NCI-H2081 treated with DMSO at 0.1 percent for 48 hours (cell line): Measurements from ENCODE around the gene CLHC1.

ENCODE experiments used
- DNase-seq: peaks from one replicate; lab custom pipeline; 2025; lab: John Stamatoyannopoulos, UW

The CLHC1 gene

GRCh38 chr2:55169359-55169758 is 62.7 kb downstream of the CLHC1 start:
- no peak for DNase-seq

DNA sequence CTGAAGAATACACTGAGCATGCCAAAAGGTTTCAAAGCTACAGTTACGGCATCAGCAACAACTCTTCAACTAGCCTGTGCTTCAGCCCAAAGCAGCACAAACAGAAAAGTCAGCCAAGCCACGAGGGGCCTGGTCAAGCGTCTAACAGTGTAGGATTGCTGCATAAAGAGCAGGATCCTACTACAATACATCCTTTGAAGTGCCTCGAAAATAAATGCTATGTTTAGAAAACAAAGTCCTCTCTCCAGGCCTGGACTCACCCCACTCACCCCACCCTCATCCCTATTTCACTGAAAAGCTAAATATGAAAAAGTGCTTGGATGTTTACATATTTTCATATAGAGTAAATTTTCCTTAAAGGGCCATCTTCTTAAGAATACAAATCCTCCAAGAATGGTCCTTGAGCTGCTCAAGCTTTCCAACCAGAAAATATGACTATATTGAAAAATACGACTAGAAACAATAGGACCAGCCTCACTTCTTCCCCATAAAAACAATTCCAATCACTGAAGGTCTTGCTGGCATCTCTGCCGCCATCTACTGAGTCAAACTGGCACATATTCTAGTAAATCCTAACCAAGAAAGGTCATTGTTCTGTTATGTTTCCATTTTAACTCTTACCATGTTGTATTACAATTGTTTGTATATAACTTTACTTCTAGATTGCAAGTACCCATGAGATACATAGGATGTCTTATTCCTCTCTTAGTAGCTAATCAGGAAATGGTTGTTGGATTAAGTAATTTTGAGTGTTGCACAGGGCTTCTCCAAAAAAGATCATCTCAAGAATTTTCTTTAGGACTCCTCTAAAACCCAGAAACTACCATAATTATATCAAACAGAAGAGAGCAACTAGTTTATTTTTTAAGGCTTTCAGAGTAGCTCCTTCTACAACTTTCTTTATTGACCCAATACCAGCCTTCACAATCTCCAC is 63.6 kb downstream of the CLHC1 start:
- peak; percentile 24 for DNase-seq

- DNase-seq = no peak
Measured at GRCh38 chr2:55165626-55166025, 66.5 kb downstream of the CLHC1 start.

GRCh38 chr2:55164534-55165480 is 67.3 kb downstream of the CLHC1 start:
- DNase-seq = no peak

DNA sequence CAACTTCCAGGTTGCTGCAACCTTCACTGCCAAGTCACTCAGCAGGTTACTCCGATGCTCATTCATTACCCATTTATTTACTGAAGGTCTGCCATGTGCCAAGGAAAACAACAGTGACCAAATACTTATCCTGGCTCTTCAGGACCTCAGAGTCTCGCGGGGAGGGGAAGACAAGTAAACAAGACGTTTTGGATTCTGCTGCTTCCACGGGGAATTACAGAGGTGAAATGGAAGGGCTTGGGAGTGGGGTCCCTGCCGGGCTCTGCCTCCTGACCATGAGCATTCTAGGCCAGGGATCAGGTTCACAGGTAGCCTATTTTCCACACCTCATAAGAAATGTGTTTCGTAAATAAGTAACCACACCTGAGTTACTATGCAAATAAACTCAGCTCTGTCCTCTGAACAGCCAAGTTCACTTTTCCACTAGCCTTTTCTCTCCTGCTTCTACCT is 68.1 kb downstream of the CLHC1 start:
- DNase-seq = no peak

GRCh38 chr2:55163274-55163721 is 68.8 kb downstream of the CLHC1 start:
- DNase-seq = no peak

DNA sequence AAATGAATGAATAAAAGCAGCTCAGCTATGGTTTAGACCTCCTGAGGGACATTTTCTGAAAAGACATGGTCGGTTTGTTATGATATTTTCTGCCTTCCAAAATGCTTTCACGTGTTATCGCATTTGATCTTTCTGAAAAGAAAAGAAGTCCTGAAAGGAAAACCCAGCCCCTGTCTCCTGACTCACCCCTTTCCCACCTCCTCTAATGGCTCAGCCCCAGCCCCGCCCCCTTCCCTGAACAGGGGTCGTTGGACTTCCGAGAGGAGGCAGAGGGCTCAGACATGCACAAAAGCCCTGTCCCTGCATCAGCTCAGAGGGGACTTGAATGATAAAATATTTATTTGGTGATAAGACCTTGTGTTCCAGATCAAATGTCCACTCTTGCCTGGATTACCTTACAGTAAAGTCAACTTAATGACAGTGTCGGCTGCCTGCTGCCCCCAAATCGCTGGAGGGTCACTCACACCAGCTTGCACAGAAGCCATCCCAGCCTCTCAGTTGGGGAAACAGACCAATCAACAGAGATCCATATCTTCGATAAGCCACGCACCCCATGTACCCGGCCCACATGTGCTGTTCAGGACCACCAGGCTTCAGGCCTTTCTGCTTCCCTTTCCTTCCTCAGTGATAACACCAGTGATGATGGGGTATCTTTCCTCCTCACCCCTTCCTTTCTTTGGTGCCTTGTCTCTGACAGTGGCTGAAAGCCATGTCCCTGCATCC is 69.6 kb downstream of the CLHC1 start:
- DNase-seq = no peak

DNA sequence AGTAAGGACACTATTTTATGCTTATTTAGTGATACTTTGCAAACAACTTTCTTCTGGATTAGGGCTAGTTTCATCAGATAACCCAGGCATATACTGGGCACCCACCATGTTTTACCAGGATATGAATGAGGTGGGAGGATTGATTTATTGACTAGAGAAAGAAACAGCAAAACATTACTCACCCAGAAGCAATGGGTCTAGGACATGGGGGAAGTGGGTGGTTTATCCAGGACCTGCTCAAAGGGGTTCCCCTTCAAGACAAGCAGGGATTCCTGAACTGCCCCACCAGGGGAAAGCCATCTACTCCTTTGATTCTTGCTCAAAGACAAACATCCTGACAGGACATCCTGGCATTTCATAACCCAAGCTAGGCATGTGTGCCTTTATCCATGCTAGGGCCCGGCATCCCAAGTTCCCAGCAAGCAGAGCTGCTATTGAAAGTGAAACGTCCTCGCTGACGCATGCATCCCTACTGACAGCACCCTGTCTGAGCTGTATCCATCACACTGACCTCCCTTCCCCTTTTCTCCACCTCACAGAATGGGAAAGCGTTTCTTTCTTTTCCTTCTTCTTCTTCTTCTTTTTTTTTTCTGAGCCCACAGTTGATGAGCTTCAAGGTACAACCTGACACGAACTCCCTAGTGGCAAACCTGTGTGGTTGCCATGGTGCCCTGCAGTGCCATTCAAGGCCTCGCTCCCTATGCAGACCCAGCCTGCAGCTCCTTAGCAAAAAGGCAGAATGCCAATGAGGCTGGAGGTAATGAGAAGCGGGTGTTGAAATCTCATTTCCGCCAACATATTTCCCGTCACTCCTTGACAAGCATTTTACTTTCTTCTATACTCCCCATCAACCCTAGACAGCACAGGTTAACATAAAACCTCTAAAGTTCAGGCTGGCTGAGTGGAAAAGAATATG is 70.5 kb downstream of the CLHC1 start:
- no peak for DNase-seq

GRCh38 chr2:55160422-55160821 is 71.7 kb downstream of the CLHC1 start:
- no peak for DNase-seq

GRCh38 chr2:55159752-55160151 is 72.3 kb downstream of the CLHC1 start:
- no peak for DNase-seq

DNA sequence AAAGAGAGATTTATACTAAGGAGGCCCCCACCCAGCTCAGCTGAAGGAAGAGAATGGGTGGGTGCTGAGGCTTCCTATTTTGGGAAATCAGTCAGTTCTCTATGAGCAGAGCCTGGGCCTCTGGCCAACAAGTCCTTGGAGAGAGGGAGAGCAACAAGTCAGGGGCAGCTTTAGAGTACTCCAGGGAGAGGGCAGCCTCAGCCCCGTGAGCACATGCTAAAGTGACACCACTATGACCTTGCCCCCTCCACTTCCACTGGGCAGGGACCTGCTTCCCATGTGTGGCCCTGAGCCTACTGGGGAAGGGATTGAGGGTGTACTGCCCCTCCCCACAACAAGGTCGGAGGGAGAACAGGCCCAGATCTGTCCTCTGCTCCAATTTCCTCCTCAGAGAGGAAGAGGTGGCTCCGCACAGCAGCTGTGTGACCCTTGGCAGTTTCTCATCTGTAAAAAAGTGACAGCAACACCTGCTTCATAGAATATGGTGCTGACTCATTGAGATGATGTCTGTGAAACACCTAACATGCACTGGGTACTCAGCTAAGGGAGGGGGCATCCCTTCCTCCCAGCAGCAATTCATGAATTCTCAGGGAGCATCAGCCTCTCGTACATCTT is 72.9 kb downstream of the CLHC1 start:
- no peak for DNase-seq

DNA sequence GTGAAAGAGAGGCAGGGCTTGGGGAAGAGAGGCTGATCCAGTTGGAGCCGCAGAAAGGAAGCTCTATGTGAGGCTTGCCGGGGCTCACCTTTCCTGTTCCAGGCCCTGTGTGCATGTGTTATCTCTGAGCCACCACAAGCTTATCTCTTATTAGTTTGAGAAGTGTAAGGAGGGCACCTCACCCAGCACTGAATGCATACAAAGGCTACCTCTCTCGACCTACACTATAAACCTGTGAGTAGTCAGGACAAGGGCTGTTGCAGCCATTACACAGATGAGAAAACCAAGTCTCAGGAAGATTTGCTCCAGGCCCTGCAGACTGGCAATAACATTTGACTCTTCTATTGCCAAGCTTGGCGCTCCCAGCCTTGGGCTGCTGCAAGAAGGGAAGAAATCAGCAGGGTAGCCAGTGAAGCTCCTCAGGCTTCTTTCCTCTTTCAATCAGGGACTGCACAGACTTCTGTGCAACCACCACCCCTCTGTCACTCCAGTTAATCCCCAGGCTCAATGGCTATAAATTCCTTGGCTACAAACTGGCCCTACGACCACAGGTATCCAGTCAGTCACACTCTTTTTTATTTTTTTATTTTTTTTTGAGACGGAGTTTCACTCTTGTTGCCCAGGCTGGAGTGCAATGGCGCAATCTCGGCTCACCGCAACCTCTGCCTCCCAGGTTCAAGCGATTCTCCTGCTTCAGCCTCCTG is 73.8 kb downstream of the CLHC1 start:
- no peak for DNase-seq

GRCh38 chr2:55157474-55157884 is 74.6 kb downstream of the CLHC1 start:
- no peak for DNase-seq

- DNase-seq = no peak
Measured at GRCh38 chr2:55156984-55157383, 75.1 kb downstream of the CLHC1 start.

DNA sequence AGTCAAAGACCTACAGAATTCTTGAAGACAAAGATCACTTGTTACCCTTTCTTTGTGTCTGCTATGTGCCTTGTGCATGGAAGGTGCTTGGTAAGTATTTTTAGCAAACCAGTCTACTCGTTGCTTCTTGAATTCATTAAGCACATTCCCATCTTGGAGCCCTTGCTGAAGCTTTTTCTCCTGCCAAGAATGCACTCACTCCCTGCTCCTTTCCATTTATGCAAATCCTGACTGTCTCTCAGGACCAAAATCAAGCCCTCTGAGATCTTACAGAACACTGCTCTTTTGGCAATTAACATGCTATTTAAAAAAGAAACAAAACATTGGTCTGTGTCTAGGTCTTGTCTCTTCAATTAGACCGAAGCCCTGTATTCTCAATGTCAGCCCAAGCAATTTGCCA is 75.8 kb downstream of the CLHC1 start:
- DNase-seq = no peak

DNA sequence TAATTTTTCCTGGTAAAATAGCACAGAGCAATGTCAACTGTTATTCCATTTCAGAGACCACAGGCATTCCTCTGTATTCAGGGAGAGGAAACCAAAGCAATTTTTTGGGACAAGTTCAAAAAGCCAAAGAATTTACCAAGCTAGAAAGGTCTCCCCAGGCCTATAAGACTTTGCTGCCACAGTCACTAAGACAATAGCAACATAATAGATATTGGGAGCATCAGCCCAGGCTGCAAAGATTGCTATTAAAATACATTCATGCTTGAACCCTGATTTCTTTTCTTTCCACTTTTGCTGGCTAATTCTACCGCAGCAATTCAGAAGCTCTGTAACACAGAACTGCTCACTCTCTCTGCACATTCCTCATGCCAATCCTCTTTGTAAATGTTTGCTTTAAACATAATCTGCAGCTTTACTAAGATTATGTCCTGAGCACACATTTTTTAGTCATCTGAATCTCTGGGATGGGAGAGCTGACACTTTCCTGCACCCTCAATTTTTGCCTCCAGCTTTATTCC is 76.3 kb downstream of the CLHC1 start:
- no peak for DNase-seq

DNA sequence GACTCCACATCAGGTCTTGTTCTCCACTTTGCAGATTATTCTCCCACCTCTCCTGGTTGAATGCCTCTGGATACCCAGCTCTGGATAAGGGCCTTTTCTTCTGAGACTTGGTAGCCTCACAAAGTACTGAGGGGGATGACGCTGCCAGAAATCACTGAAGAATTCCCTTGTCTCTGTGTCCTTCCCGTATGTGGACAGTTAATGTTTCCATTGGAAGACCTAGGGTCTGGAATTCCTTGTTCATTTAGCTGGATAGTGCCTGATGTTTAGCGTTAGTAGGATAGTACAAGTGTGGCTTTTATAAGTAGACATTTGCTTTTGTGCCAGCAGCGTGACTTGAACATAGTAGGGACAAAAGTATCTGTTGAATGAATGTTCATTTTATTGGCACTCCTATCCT is 76.9 kb downstream of the CLHC1 start:
- DNase-seq = no peak

DNA sequence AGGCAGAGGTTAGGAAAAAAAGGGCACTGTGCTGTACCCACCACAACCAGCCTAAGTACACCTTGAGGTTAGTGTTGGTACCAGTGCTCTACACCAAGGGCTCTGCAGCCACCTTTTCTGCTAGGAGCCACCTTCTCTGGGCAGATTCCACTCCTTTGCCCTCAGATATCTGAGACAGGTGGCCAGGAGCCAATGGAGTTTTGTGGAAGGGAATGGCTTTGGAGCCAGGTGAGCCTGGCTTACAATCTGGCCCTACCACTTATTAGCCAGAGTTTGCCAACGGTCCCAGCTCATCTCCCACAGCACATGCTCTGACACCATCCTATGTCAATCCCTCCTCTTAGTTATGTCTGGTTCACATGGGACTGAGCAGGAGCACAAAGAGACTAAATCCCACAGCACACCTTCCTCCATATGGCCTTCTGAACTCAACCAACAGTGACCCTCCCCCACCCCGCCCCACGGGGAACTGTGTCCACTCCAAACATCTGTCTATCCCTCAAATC is 77.5 kb downstream of the CLHC1 start:
- DNase-seq = no peak

DNA sequence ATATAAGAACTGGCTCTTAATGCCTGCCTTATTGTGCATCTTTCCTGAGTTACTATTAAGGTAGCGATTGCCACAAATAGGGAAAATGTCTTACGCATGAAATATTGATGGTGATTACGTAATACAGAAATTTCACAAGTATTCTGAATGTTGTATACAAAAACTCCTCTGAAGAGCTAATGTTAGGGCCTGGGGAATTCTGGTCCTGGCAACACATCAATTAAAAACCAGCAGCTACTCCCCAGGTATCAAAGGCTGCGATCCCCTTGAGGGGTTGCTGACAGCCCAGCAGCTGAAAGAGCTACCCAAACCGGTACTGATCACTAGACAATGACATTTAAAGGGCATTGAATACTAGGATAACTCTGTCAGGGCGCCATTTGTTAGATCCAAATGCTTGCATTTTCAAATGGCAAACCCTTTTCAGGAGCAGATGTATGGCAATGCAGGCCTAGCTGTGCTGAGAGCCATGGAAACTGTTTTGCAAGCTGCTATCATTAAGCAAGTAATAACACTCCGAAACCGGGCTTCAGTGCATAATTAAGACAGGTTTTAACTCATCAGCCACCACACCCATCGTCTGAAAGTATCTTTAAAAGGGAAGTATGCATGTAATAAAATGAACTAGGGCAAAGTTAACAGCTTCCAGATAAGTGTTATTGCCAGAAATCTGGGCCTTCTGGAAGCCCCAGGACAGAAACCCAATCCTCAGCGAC is 78.4 kb downstream of the CLHC1 start:
- no peak for DNase-seq
